Left hindlimb (tissue), 1 donor: Measurements from ENCODE around the gene NAA80.

Experiments
- DNase-seq: peaks from one replicate; pipeline ENCODE4 v3.0.0-alpha.2; 2018

NAA80 gene

DNA sequence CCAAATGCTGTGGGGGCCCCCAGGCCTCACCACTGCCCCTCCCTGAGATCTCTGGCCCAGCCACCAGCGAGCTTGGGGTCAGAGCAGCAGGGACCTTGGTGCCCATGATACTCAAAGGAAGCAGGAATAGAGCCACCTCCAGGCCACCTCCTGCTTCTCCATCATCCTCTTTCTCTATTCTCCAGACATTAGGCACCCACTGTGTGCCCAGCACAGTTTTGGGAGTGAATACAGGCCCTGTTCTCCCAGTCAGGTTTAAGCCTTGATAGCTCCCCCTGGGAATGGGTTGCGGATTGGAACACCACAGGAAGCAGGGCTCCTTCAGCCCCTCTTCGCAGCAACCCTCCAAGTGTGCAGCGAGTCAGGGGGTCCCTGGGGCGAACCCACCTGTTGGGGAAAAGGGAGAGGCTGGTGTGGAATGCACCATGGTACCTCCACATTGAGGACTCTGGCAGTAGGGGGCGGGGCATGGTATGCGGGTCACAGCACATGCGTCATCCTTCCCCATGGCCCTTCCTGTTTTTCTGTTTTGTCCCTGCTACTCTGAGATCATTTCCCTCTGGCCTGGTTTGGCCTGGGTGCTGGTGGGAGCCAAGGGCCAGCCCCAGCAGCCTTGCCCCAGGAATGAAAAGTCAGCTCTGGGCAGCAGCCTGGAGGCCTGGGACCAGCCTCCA, 44.5 kb downstream of the NAA80 start:
- no peak for DNase-seq

DNA sequence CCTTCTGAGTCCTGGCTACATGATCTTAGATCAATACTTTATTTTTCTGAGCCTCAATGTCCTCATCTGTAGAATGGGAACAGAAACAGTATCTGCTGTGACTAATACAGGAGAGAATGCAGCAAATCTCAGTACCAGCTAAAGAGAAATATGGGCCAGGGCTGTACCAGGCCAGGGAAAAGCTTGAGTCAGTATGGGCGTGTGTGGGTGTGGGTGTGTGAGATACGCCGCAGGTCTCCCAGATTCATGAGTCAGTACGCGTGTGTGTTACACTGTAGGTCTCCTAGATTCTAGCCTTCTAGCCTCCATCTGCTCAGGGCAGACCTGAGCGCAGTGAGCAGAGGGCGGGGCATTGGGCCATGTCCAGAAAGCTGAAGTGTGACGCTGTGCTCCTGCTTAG, 48.0 kb downstream of the NAA80 start:
- no peak for DNase-seq

DNA sequence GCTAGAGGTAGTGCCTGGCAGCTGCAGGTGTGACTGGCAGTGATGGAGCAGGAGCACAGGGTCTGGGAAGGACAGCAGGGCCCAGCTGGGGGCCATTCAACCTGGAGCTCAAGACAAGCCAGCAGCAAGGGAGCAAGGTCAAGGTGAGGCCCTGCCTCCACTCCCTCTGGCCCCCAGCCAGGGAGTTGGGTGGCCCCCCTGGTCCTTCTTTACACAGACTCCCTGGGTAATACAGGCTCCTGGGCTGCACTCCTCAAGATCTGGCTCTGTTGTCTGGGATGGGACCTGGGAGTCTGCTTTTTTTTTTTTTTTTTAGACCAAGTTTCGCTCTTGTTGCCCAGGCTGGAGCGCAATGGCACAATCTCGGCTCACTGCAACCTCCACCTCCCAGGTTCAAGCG, 48.7 kb downstream of the NAA80 start:
- no peak for DNase-seq

DNA sequence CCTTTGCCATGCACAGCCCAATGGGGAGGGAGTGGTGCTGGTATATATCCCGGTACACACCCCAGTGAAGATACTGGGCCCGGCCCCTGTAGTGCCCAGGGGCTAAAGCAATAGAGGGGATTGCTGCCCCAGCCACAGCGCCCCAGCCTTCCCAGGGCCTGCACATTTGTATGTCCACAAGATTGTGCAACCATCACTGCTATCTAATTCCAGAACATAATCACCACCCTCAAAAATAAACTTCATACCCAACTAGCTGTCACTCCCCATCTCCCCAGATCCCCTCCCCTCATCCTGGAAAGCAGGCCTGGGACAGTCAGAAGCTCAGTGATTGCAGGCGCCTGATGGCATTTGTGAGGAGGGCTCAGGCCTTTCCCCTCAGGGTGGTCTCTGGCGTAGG, 49.7 kb downstream of the NAA80 start:
- DNase-seq = no peak

DNA sequence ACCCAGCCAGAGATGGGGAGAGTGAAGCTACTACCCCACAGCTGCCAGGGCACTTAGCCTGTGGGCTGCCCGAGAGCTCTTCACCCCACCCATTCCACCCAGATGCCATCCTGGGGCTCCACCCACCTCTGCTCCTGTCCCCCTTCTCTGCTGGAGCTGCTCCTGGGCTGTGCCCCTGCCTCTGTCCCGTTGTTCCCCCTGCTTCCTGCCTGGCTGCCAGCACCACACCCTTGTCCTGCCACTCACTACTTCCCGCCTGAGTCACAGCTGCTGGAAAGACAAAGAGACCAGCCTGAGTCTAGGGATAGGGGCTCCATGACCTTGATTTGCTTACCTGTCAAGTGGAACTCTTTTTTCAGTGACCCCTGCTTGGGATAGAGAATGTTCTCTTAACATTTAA, 50.8 kb downstream of the NAA80 start:
- DNase-seq = no peak

DNA sequence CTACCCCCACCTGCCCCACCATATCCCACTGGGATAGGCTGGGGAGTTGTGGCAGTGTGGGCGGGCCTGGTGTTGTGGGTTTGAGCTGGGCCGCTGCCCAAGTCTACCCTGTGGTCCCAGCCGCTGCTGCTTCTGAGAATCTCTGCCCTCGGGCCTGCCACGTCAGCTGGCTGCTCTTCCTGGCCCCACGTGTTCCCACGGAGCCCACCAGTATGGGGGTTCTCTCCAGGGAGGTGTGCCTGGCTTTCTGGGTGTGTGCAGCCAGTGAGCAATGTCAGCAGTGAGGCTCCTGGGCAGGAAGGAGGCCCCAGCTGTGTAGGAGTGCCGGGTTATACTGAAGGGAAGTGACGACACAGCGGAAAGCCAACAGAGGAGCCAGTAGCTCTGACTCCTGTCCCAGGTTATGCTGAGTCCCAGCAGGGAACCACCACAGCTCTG, 52.7 kb downstream of the NAA80 start:
- DNase-seq = peak; percentile 86
